Measurements from ENCODE around the gene OR51S1. TPM values are rescaled to one million over a fixed set of nuclear protein-coding genes. Genes with fewer than 3 reads are reported as not detected.
A peak's percentile ranks its signal among the peaks of the same experiment; 100 is the strongest.

Gene OR51S1
- total and polyA plus RNA-seq, 2 experiments from 2014 or later: not detected

DNA sequence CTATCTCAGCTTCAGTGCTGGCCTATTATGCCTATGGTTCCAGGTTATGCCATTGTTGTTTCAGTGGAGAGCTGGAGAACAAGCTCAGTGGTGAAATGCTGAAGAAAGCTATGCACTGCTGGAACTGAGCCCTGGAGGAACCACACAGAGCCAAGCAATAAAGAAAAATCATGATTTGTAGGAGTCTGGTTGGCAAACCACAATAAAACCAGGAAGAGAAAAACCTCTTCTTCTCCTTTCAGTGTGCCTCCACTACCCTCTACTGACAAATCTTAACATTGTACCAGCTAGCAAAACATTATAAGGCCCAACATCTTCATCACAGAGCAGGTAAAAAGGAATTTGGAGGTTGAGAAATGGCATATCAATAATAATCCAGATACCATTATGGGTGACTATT is 22.6 kb downstream of the OR51S1 start:
- peak; percentile 19 for DNase-seq (ENCODE audit: low spot score)
- Histone ChIP-seq H3K27ac (no peak overlapping the region), H2AFZ (no peak overlapping the region), H3K4me2 (no peak overlapping the region), H3K9me2 (replicated peaks; ENCODE audit: insufficient read depth) (no peaks in the 10 kb centered on the region), H3K4me1 (ENCODE audit: insufficient read depth) (no peaks in the 10 kb centered on the region), H3K27me3 (no peaks in the 10 kb centered on the region), H3K4me3 (no peak overlapping the region), H3K36me3 (replicated peaks; ENCODE audit: insufficient read depth, low read depth) (no peaks in the 10 kb centered on the region), H4K20me1 (ENCODE audit: insufficient read depth, poor library complexity, severe bottlenecking) (no peaks in the 10 kb centered on the region), H3K79me2 (no peaks in the 10 kb centered on the region), H3K9me3 (ENCODE audit: low read depth) (no peaks in the 10 kb centered on the region)
- TF ChIP-seq, protein P1, sequence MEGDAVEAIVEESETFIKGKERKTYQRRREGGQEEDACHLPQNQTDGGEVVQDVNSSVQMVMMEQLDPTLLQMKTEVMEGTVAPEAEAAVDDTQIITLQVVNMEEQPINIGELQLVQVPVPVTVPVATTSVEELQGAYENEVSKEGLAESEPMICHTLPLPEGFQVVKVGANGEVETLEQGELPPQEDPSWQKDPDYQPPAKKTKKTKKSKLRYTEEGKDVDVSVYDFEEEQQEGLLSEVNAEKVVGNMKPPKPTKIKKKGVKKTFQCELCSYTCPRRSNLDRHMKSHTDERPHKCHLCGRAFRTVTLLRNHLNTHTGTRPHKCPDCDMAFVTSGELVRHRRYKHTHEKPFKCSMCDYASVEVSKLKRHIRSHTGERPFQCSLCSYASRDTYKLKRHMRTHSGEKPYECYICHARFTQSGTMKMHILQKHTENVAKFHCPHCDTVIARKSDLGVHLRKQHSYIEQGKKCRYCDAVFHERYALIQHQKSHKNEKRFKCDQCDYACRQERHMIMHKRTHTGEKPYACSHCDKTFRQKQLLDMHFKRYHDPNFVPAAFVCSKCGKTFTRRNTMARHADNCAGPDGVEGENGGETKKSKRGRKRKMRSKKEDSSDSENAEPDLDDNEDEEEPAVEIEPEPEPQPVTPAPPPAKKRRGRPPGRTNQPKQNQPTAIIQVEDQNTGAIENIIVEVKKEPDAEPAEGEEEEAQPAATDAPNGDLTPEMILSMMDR (IDR thresholded peaks at IDR 0.05; ENCODE audit: poor library complexity): peak; percentile 47
- TF ChIP-seq EZH2 (IDR thresholded peaks at IDR 0.05; ENCODE audit: borderline replicate concordance): no peak

DNA sequence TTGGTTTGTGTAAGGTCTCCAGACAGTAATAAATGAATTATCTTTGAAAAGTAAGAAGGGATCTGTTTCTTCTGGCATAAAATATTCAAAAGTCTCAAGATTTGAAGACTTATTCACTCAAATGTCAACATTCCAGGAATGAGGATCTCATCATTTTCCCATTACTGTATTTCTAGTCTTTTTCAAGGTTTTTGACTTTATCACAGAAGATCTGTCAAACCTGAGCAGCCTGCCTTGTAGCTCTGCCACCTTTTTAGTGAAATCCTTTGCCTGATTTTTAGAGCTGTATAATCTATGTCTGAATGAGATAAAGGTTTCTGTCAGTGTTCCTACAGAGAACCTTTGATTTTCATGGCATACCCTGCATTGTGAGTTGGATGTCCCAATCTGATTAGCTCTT is 23.9 kb downstream of the OR51S1 start:
- Histone ChIP-seq H3K27me3 (no peaks in the 10 kb centered on the region), H3K9me2 (replicated peaks; ENCODE audit: insufficient read depth) (no peaks in the 10 kb centered on the region), H3K79me2 (no peaks in the 10 kb centered on the region), H3K4me1 (ENCODE audit: insufficient read depth) (no peaks in the 10 kb centered on the region), H3K4me2 (no peak overlapping the region), H3K36me3 (replicated peaks; ENCODE audit: insufficient read depth, low read depth) (no peaks in the 10 kb centered on the region), H4K20me1 (ENCODE audit: insufficient read depth, poor library complexity, severe bottlenecking) (no peaks in the 10 kb centered on the region), H3K4me3 (no peak overlapping the region), H2AFZ (no peak overlapping the region), H3K27ac (no peak overlapping the region), H3K9me3 (ENCODE audit: low read depth) (no peaks in the 10 kb centered on the region)
- no peak for DNase-seq (ENCODE audit: low spot score)
- TF ChIP-seq, protein P1 (IDR thresholded peaks at IDR 0.05; ENCODE audit: poor library complexity): no peak
- TF ChIP-seq EZH2phosphoT487 (IDR thresholded peaks at IDR 0.05; ENCODE audit: low read depth, severe bottlenecking, unreplicated experiment): no peak
- no peak for TF ChIP-seq EZH2 (IDR thresholded peaks at IDR 0.05; ENCODE audit: borderline replicate concordance)

DNA sequence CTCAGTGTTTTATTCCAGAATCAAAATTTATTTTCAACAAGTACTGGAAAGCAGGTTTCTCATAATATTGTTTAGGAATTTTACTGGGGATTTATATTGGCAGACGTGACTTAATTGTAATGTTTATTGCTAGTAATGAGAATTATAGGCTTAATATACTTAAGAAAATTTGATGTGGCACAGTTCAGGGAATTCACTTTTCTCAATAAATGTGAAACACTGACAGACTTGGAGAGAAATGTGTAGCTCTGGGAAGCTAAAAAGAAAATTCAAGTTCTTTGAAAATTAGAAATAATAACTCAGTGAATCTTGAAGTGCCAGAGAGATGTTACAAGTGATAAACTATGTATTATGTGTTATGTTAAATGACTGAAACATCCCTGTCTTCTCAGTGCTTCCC is 28.0 kb downstream of the OR51S1 start, which contains the start of gene OR51F2:
Gene OR51F2, plus strand, starts transcription at position 301 of the 400 bp plus-strand sequence. CDS start 101 bp downstream, outside the sequence.
- no peaks in the 10 kb centered on the region for H3K9me3 ChIP-seq (ENCODE audit: low read depth)
- no peak within 1 kb of the TSS for H2AFZ ChIP-seq
- H3K79me2 ChIP-seq: no peaks in the 10 kb centered on the region
- H3K27me3 ChIP-seq: no peaks in the 10 kb centered on the region
- H3K9me2 ChIP-seq (replicated peaks; ENCODE audit: insufficient read depth): no peaks in the 10 kb centered on the region
- no peak within 1 kb of the TSS for H3K4me3 ChIP-seq
- H3K4me2 ChIP-seq: no peak within 1 kb of the TSS
- H3K27ac ChIP-seq: no peak within 1 kb of the TSS
- WGBS (ENCODE audit: low lambda C conversion rate, missing lambda C conversion rate): 84% methylated on average over 1 of the region's 1 CpG
- H3K4me1 ChIP-seq (ENCODE audit: insufficient read depth): no peaks in the 10 kb centered on the region
- TF ChIP-seq, protein P1 (IDR thresholded peaks at IDR 0.05; ENCODE audit: poor library complexity): no peak
- no peak for TF ChIP-seq EZH2 (IDR thresholded peaks at IDR 0.05; ENCODE audit: borderline replicate concordance)
- TF ChIP-seq EZH2phosphoT487 (IDR thresholded peaks at IDR 0.05; ENCODE audit: low read depth, severe bottlenecking, unreplicated experiment): no peak
- no peaks in the 10 kb centered on the region for H3K36me3 ChIP-seq (replicated peaks; ENCODE audit: insufficient read depth, low read depth)
- DNase-seq (ENCODE audit: low spot score): no peak
- no peaks in the 10 kb centered on the region for H4K20me1 ChIP-seq (ENCODE audit: insufficient read depth, poor library complexity, severe bottlenecking)

DNA sequence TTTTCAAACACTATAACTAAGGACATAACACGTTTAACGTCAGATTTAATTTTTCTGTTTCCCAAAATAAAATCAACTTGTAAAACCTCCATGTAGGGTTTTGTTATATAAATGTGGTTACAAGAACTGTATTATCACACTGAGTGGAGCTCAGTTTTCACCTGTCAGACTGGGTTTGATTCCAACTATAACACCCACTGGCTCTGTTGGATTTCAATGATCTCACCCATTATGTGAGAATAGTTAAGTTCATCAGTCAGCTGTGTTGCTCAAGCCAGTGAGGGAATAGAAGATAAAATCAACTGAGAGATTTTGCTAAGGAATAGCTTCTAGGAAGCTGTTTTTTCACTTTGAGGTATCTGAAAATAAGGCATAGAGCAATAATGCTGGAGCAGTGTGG is 39.8 kb downstream of the OR51S1 start:
- 90% methylated on average over 2 of the region's 2 CpGs for WGBS (ENCODE audit: low lambda C conversion rate, missing lambda C conversion rate)
- H3K36me3 ChIP-seq (replicated peaks; ENCODE audit: insufficient read depth, low read depth): no peaks in the 10 kb centered on the region
- H3K4me1 ChIP-seq (ENCODE audit: insufficient read depth): no peaks in the 10 kb centered on the region
- TF ChIP-seq, protein P1 (IDR thresholded peaks at IDR 0.05; ENCODE audit: poor library complexity): no peak
- no peak for TF ChIP-seq EZH2phosphoT487 (IDR thresholded peaks at IDR 0.05; ENCODE audit: low read depth, severe bottlenecking, unreplicated experiment)
- no peak for TF ChIP-seq EZH2 (IDR thresholded peaks at IDR 0.05; ENCODE audit: borderline replicate concordance)
- H3K27ac ChIP-seq: no peak overlapping the region
- DNase-seq (ENCODE audit: low spot score): no peak
- no peaks in the 10 kb centered on the region for H4K20me1 ChIP-seq (ENCODE audit: insufficient read depth, poor library complexity, severe bottlenecking)
- no peak overlapping the region for H2AFZ ChIP-seq
- no peaks in the 10 kb centered on the region for H3K79me2 ChIP-seq
- no peak overlapping the region for H3K4me2 ChIP-seq
- H3K27me3 ChIP-seq: no peaks in the 10 kb centered on the region
- no peaks in the 10 kb centered on the region for H3K9me2 ChIP-seq (replicated peaks; ENCODE audit: insufficient read depth)
- no peaks in the 10 kb centered on the region for H3K9me3 ChIP-seq (ENCODE audit: low read depth)
- H3K4me3 ChIP-seq: no peak overlapping the region

Data from hepatocyte (in vitro differentiated cells).